Endodermal cell (in vitro differentiated cells): ENCODE data around the gene NAGA. TPM values are rescaled to one million over a fixed set of nuclear protein-coding genes. Genes with fewer than 3 reads are reported as not detected.

Source experiments
- DNase-seq: peaks from one replicate; pipeline ENCODE4 v3.0.0-alpha.2; 2017
- H3K27ac ChIP-seq: 2 replicates; pipeline ENCODE4 v1.5.1; 2013; ENCODE audit warnings: mild to moderate bottlenecking, low read depth, low read length, moderate library complexity
- H3K27me3 ChIP-seq: 2 replicates; pipeline ENCODE4 v1.6.1; 2013; ENCODE audit warnings: mild to moderate bottlenecking, low read length, moderate library complexity; ENCODE audit not compliant: insufficient read depth, control insufficient read depth, poor library complexity, severe bottlenecking
- H3K36me3 ChIP-seq: 2 replicates; pipeline ENCODE4 v1.7.0; 2013; ENCODE audit warnings: mild to moderate bottlenecking, low read length, moderate library complexity; ENCODE audit not compliant: control insufficient read depth, insufficient read depth
- H3K4me1 ChIP-seq: one replicate; pipeline ENCODE4 v1.7.0; 2013; ENCODE audit warnings: low read length; ENCODE audit not compliant: control insufficient read depth, insufficient read depth
- H3K4me3 ChIP-seq: 2 replicates; pipeline ENCODE4 v1.5.1; 2013; ENCODE audit warnings: mild to moderate bottlenecking, low read length, moderate library complexity
- H3K9ac ChIP-seq: 2 replicates; pipeline ENCODE4 v1.6.1; 2013; ENCODE audit warnings: mild to moderate bottlenecking, low read length, moderate library complexity; ENCODE audit not compliant: poor library complexity, severe bottlenecking; ENCODE audit errors: extremely low read depth
- H3K9me3 ChIP-seq: 2 replicates; pipeline ENCODE4 v1.6.1; 2013; ENCODE audit warnings: mild to moderate bottlenecking, low read length, moderate library complexity; ENCODE audit not compliant: control insufficient read depth
- H3K27ac Mint-ChIP-seq: 2 replicates; pipeline ENCODE4 v1.8.0; 2020; ENCODE audit warnings: mixed read lengths
- H3K27me3 Mint-ChIP-seq: 2 replicates; pipeline ENCODE4 v1.8.0; 2021; ENCODE audit warnings: mild to moderate bottlenecking, mixed read lengths; ENCODE audit not compliant: insufficient read depth
- H3K36me3 Mint-ChIP-seq: 2 replicates; pipeline ENCODE4 v1.8.0; 2020; ENCODE audit warnings: low read depth, mixed read lengths
- H3K4me1 Mint-ChIP-seq: 2 replicates; pipeline ENCODE4 v1.8.0; 2020; ENCODE audit warnings: mixed read lengths
- H3K4me3 Mint-ChIP-seq: 2 replicates; pipeline ENCODE4 v1.8.0; 2020; ENCODE audit warnings: mild to moderate bottlenecking, moderate library complexity, mixed read lengths
- H3K9me3 Mint-ChIP-seq: 2 replicates; pipeline ENCODE4 v1.8.0; 2020; ENCODE audit warnings: mild to moderate bottlenecking, mixed read lengths
- CTCF ChIP-seq: fragments of 200-600 bp; sonication (generic); conservative IDR thresholded peaks from 2 replicates; pipeline ENCODE4 v1.5.0; 2021; ENCODE audit warnings: antibody characterized with exemption, mild to moderate bottlenecking
- WGBS, 2 experiments: methylation state at CpG; one replicate each; pipeline versions ENCODE4 v1.1.5 to v1.1.7; 2013; ENCODE audit warnings: missing lambda C conversion rate in 2 of 2, mixed read lengths in 1 of 2; ENCODE audit not compliant: insufficient coverage in 1 of 2, insufficient read length in 1 of 2; 5-methylcytosine and 5-hydroxymethylcytosine counted together
- total RNA-seq, 2 donors: library from RNA; stranded (reverse); fragmentation: NEBNext Ultra II Directional in 1 of 2; extraction: Animal tissue kit (Norgen Biotek cat#: 25700) in 1 of 2; gene quantifications; 2 replicates in 1 of 2; 3 replicates in 1 of 2; pipeline ENCODE4 v1.2.1, GENCODE V29; 2021

The NAGA gene
- total RNA-seq, 2 donors from 2014 or later, result 19.2 to 25.4 TPM

GRCh38 chr22:42090596-42091454 is 20.2 kb upstream of the NAGA start, which contains the start of gene NDUFA6:
Gene NDUFA6, minus strand, starts transcription at chr22:42090772. Its CDS starts 28 bp downstream, at chr22:42090744.
- H3K4me1 Mint-ChIP-seq, result no peaks in the 10 kb centered on the region
- Histone ChIP-seq H3K4me3 (peak within 1 kb of the TSS; percentile 96), H3K27me3 (no peaks in the 10 kb centered on the region), H3K36me3 (peaks cover 28% of the 10 kb centered on the region), H3K9ac (peak within 1 kb of the TSS; percentile 96), H3K9me3 (peaks cover 15% of the 10 kb centered on the region), H3K27ac (peak within 1 kb of the TSS; percentile 98), H3K4me1 (no peaks in the 10 kb centered on the region)
- peaks cover 45% of the 10 kb centered on the region for H3K36me3 Mint-ChIP-seq
- H3K27ac Mint-ChIP-seq, result peak within 1 kb of the TSS; percentile 99
- peak within 1 kb of the TSS; percentile 94 for H3K4me3 Mint-ChIP-seq
- H3K27me3 Mint-ChIP-seq, result peaks cover 3% of the 10 kb centered on the region
- TF ChIP-seq CTCF, result peak; percentile 95
- H3K9me3 Mint-ChIP-seq, result peaks cover 38% of the 10 kb centered on the region
- peak; percentile 99 for DNase-seq
- WGBS, 2 experiments, result 1 to 2% methylated on average over 29 to 71 of the region's 71 CpGs

GRCh38 chr22:42086051-42086450 is 15.4 kb upstream of the NAGA start:
- Mint-ChIP-seq H3K27ac (no peak overlapping the region), H3K27me3 (no peaks in the 10 kb centered on the region), H3K36me3 (peaks cover 63% of the 10 kb centered on the region), H3K9me3 (peaks cover 6% of the 10 kb centered on the region), H3K4me3 (no peak overlapping the region), H3K4me1 (no peaks in the 10 kb centered on the region)
- Histone ChIP-seq H3K9me3 (peaks cover 15% of the 10 kb centered on the region), H3K36me3 (peaks cover 53% of the 10 kb centered on the region), H3K27me3 (no peaks in the 10 kb centered on the region), H3K27ac (no peak overlapping the region), H3K4me3 (no peak overlapping the region), H3K4me1 (no peaks in the 10 kb centered on the region), H3K9ac (no peak overlapping the region)
- DNase-seq, result no peak
- no peak for TF ChIP-seq CTCF
- 93 to 100% methylated on average over 6 of the region's 6 CpGs for WGBS, 2 experiments

GRCh38 chr22:42084874-42085273 is 14.3 kb upstream of the NAGA start:
- Histone ChIP-seq H3K4me3 (no peak overlapping the region), H3K4me1 (no peaks in the 10 kb centered on the region), H3K27ac (no peak overlapping the region), H3K27me3 (no peaks in the 10 kb centered on the region), H3K36me3 (peaks cover 53% of the 10 kb centered on the region), H3K9ac (no peak overlapping the region), H3K9me3 (peaks cover 15% of the 10 kb centered on the region)
- Mint-ChIP-seq H3K9me3 (peaks cover 3% of the 10 kb centered on the region), H3K27me3 (no peaks in the 10 kb centered on the region), H3K36me3 (peaks cover 60% of the 10 kb centered on the region), H3K27ac (no peak overlapping the region), H3K4me3 (no peak overlapping the region), H3K4me1 (peaks cover 5% of the 10 kb centered on the region)
- 98 to 100% methylated on average over 3 to 8 of the region's 8 CpGs for WGBS, 2 experiments
- no peak for TF ChIP-seq CTCF
- DNase-seq, result no peak
